ENCODE measurements around the gene TTF1. TPM values are rescaled to one million over a fixed set of nuclear protein-coding genes. Genes with fewer than 3 reads are reported as not detected.

TTF1 gene
- total RNA-seq, 4 donors from 2014 or later = 11.9 to 18.2 (median 12.8) TPM

GRCh38 chr9:132447346-132447745, 40.7 kb upstream of the TTF1 start:
- no peaks in the 10 kb centered on the region for H3K9me3 ChIP-seq
- H3K36me3 ChIP-seq = no peaks in the 10 kb centered on the region
- in situ Hi-C loops (cut with MboI; ENCODE audit: low sequenced_read_pairs in 4 of 4) (no loop called here), intact Hi-C loops (cut with DNase I; ENCODE audit: low total_unique reads) (no loop called here)
- peaks cover 0 to 25% (median 24%) of the 10 kb centered on the region in 3 donors for H3K27me3 ChIP-seq
- ATAC-seq (no peak), DNase-seq (no peak)
- TF ChIP-seq, protein P1, sequence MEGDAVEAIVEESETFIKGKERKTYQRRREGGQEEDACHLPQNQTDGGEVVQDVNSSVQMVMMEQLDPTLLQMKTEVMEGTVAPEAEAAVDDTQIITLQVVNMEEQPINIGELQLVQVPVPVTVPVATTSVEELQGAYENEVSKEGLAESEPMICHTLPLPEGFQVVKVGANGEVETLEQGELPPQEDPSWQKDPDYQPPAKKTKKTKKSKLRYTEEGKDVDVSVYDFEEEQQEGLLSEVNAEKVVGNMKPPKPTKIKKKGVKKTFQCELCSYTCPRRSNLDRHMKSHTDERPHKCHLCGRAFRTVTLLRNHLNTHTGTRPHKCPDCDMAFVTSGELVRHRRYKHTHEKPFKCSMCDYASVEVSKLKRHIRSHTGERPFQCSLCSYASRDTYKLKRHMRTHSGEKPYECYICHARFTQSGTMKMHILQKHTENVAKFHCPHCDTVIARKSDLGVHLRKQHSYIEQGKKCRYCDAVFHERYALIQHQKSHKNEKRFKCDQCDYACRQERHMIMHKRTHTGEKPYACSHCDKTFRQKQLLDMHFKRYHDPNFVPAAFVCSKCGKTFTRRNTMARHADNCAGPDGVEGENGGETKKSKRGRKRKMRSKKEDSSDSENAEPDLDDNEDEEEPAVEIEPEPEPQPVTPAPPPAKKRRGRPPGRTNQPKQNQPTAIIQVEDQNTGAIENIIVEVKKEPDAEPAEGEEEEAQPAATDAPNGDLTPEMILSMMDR (IDR thresholded peaks at IDR 0.05 in 4 of 5, conservative IDR thresholded peaks at IDR 0.05 in 1 of 5) = no peak
- no peak for TF ChIP-seq POLR2A (IDR thresholded peaks at IDR 0.05)
- no peak overlapping the region for H3K4me3 ChIP-seq
- no peak overlapping the region for H3K27ac ChIP-seq
- H3K4me1 ChIP-seq = no peaks in the 10 kb centered on the region

DNA sequence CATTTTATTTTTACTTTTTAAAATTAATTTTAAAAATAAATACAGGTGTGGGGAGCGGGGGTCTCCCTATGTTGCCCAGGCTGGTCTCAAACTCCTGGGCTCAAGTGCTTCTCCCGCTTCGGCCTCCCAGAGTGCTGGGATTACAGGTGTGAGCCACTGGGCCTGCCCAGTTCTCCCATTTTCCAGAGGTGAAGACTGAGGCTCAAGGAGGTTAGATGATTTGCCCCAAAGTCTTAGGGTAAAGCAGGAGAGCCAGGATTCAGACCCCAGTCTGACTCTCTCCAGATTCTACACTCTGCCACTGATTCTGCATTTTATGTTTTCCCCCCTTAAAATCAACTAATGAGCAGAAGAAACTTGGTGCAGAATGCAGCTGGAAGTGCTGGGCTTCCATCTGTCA, 40.2 kb upstream of the TTF1 start:
- H3K9me3 ChIP-seq = no peaks in the 10 kb centered on the region
- H3K27me3 ChIP-seq = peaks cover 0 to 30% (median 24%) of the 10 kb centered on the region in 3 donors
- in situ Hi-C loops (cut with MboI; ENCODE audit: low sequenced_read_pairs in 4 of 4) (no loop called here), intact Hi-C loops (cut with DNase I; ENCODE audit: low total_unique reads) (no loop called here)
- no peaks in the 10 kb centered on the region for H3K4me1 ChIP-seq
- no peak for ATAC-seq
- DNase-seq = no peak
- H3K27ac ChIP-seq = no peak overlapping the region
- no peaks in the 10 kb centered on the region for H3K36me3 ChIP-seq
- no peak for TF ChIP-seq POLR2A (IDR thresholded peaks at IDR 0.05)
- TF ChIP-seq, protein P1 (IDR thresholded peaks at IDR 0.05 in 4 of 5, conservative IDR thresholded peaks at IDR 0.05 in 1 of 5) = no peak
- no peak overlapping the region for H3K4me3 ChIP-seq

DNA sequence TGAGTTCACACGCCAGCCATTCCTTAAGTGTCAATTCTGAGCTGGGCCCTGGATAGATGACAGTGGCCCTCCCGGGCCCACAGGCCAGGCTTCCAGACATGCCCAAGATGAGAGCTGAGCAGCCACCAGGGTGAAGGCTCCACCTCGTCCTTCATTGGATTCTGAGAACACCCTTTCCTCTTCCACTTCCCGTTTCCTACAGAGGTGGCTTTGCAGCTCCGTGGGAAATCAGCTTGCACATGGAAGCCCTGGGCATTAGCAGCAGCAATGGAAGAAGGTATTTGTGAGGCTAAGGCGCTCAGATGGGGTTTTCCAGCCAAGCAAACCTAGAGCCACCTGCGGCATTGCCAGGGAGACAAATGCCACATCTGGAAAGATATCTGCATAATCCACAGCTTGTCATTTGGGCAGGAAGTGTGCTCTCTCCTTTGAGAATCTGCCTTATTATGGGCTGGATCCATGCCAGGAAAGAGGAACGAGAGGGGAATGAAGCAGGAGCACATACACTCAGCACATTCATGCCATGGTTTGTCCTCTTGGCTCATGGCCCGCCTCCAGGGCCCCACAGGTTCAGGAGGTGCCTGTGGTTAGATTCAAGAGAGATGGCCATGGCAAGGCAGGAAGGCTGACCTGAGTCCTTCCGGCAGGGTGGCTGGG, 37.4 kb upstream of the TTF1 start:
- TF ChIP-seq POLR2A (IDR thresholded peaks at IDR 0.05) = no peak
- TF ChIP-seq, protein P1 (IDR thresholded peaks at IDR 0.05 in 4 of 5, conservative IDR thresholded peaks at IDR 0.05 in 1 of 5) = no peak
- Histone ChIP-seq H3K4me1 (no peaks in the 10 kb centered on the region), H3K9me3 (no peaks in the 10 kb centered on the region), H3K36me3 (no peaks in the 10 kb centered on the region), H3K27ac (no peak overlapping the region), H3K4me3 (no peak overlapping the region), H3K27me3 (peaks cover 0 to 34% (median 30%) of the 10 kb centered on the region in 3 donors)
- intact Hi-C loops (cut with DNase I; ENCODE audit: low total_unique reads) (no loop called here), in situ Hi-C loops (cut with MboI; ENCODE audit: low sequenced_read_pairs in 4 of 4) (no loop called here)
- DNase-seq = no peak
- ATAC-seq = no peak

GRCh38 chr9:132441404-132441803, 34.8 kb upstream of the TTF1 start:
- Histone ChIP-seq H3K9me3 (no peaks in the 10 kb centered on the region), H3K4me1 (no peaks in the 10 kb centered on the region), H3K36me3 (no peaks in the 10 kb centered on the region), H3K4me3 (no peak overlapping the region), H3K27ac (no peak overlapping the region), H3K27me3 (peaks cover 0 to 33% (median 23%) of the 10 kb centered on the region in 3 donors)
- in situ Hi-C loops (cut with MboI; ENCODE audit: low sequenced_read_pairs in 4 of 4) = no loop called here
- DNase-seq (no peak), ATAC-seq (no peak)
- TF ChIP-seq, protein P1 (IDR thresholded peaks at IDR 0.05 in 4 of 5, conservative IDR thresholded peaks at IDR 0.05 in 1 of 5) = no peak
- no peak for TF ChIP-seq POLR2A (IDR thresholded peaks at IDR 0.05)
- intact Hi-C loops (cut with DNase I; ENCODE audit: low total_unique reads) = no loop called here

- no peak for ATAC-seq
- no peaks in the 10 kb centered on the region for H3K36me3 ChIP-seq
- DNase-seq = no peak
- no peak overlapping the region for H3K4me3 ChIP-seq
- H3K27me3 ChIP-seq = peaks cover 0 to 29% (median 23%) of the 10 kb centered on the region in 3 donors
- H3K27ac ChIP-seq = no peak overlapping the region
- intact Hi-C loops (cut with DNase I; ENCODE audit: low total_unique reads) (no loop called here), in situ Hi-C loops (cut with MboI; ENCODE audit: low sequenced_read_pairs in 4 of 4) (no loop called here)
- no peaks in the 10 kb centered on the region for H3K9me3 ChIP-seq
- TF ChIP-seq, protein P1 (IDR thresholded peaks at IDR 0.05 in 4 of 5, conservative IDR thresholded peaks at IDR 0.05 in 1 of 5) = no peak
- TF ChIP-seq POLR2A (IDR thresholded peaks at IDR 0.05) = no peak
- H3K4me1 ChIP-seq = no peaks in the 10 kb centered on the region
Observed at GRCh38 chr9:132440735-132441134, 34.1 kb upstream of the TTF1 start.

All from gastrocnemius medialis (tissue), 4 donors.